ENCODE measurements around the gene SYT5. TPM values are rescaled to one million over a fixed set of nuclear protein-coding genes. Genes with fewer than 3 reads are reported as not detected.

SYT5 gene
- total RNA-seq, 1 experiment from 2014 or later: 2.3 TPM

DNA sequence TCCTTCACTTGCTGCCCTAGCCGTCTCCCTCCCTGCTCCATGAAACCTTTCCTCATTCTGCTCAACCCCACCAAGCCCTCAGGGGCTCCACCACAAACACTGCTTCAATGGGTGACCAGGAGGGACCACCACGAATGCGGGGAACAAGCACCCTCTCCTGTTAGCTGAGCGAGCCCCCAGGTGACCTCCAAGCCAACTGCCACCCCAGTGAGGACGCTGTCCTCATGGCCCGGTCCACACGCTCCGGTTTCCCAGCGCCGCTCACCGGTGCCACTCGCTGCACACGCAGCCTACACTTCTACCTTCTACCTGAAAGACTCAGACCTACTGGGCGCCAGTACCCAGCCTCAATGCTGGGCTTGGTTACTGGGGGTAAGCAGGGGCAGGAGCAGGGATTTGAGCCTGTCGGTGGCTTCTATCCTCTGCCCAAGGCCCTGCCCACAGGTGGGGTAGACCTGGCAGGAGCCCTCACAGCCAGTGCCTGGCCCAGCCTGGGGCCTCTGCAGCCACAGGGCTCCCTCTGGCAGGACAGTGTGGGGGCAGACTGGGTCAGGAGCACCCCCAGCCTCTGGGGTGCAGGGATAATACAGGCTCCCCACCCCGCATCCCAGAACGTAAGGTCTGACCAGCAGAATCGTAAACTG, 49.2 kb upstream of the SYT5 start:
- H3K27me3 ChIP-seq (ENCODE audit: insufficient read depth, low read length): no peaks in the 10 kb centered on the region
- POLR2A ChIA-PET: no interaction called here
- RAD21 ChIA-PET (ENCODE audit: low non-redundant PET in 1 of 2, low total read pairs in 2 of 2, uncharacterized antibody in 2 of 2, unreplicated experiment in 2 of 2): no interaction called here
- no peak overlapping the region for H2AFZ ChIP-seq (ENCODE audit: low read depth, low read length, poor library complexity, severe bottlenecking)
- DNase-seq (ENCODE audit: low read depth, low spot score) (no peak), ATAC-seq (no peak)
- no peaks in the 10 kb centered on the region for H3K9me3 ChIP-seq (ENCODE audit: control insufficient read depth in 1 of 2, insufficient read depth in 1 of 2, low read depth in 1 of 2, low read length in 2 of 2)
- intact Hi-C loops (cut with micrococcal nuclease): no loop called here
- H3K36me3 ChIP-seq (ENCODE audit: control insufficient read depth in 1 of 2, insufficient read depth in 2 of 2, low read length in 2 of 2): peaks cover 4 to 18% of the 10 kb centered on the region in 2 experiments
- peaks cover 2% of the 10 kb centered on the region; the same call in 1 of the 2 replicates for H3K79me2 ChIP-seq (ENCODE audit: insufficient read depth, low read length)
- CTCF ChIA-PET: no interaction called here
- no TSS peak for BruUV-seq (replicated peaks)
- H3K9me2 ChIP-seq (ENCODE audit: insufficient read depth): no peaks in the 10 kb centered on the region
- H4K20me1 ChIP-seq (ENCODE audit: insufficient read depth): no peaks in the 10 kb centered on the region
- H3K4me3 ChIP-seq (replicated peaks in 1 of 2; ENCODE audit: low read depth in 1 of 2, low read length in 2 of 2): no peak overlapping the region
- TF ChIP-seq CBX3 (IDR thresholded peaks at IDR 0.05; ENCODE audit: low read depth) (no peak), EZH2phosphoT487 (IDR thresholded peaks at IDR 0.05; ENCODE audit: borderline replicate concordance) (no peak), JUND (IDR thresholded peaks at IDR 0.05) (no peak), FOSL1 (IDR thresholded peaks at IDR 0.05; ENCODE audit: low read depth) (no peak), RAD21 (IDR thresholded peaks at IDR 0.05; ENCODE audit: low read depth) (no peak), SRF (IDR thresholded peaks at IDR 0.05; ENCODE audit: low read depth) (no peak), ELF1 (IDR thresholded peaks at IDR 0.05; ENCODE audit: borderline replicate concordance, low read depth) (no peak), ATF3 (IDR thresholded peaks at IDR 0.05) (no peak), SIN3A (IDR thresholded peaks at IDR 0.05; ENCODE audit: low read depth) (no peak), EZH2 (IDR thresholded peaks at IDR 0.05) (no peak), POLR2A (IDR thresholded peaks at IDR 0.05; ENCODE audit: borderline replicate concordance, extremely low read depth, insufficient read depth, insufficient read length) (no peak), TCF7L2 (IDR thresholded peaks at IDR 0.05; ENCODE audit: borderline replicate concordance, extremely low read depth, insufficient read depth, insufficient read length) (no peak), MAX (IDR thresholded peaks at IDR 0.05) (no peak), ZNF274 (IDR thresholded peaks at IDR 0.05; ENCODE audit: low read depth, low read length) (no peak), YY1 (IDR thresholded peaks at IDR 0.05; ENCODE audit: extremely low read depth, insufficient replicate concordance, low read depth, low read length) (no peak), CEBPB (IDR thresholded peaks at IDR 0.05; ENCODE audit: low read depth) (no peak), ZFX (IDR thresholded peaks at IDR 0.05) (no peak)
- TF ChIP-seq, protein P1, sequence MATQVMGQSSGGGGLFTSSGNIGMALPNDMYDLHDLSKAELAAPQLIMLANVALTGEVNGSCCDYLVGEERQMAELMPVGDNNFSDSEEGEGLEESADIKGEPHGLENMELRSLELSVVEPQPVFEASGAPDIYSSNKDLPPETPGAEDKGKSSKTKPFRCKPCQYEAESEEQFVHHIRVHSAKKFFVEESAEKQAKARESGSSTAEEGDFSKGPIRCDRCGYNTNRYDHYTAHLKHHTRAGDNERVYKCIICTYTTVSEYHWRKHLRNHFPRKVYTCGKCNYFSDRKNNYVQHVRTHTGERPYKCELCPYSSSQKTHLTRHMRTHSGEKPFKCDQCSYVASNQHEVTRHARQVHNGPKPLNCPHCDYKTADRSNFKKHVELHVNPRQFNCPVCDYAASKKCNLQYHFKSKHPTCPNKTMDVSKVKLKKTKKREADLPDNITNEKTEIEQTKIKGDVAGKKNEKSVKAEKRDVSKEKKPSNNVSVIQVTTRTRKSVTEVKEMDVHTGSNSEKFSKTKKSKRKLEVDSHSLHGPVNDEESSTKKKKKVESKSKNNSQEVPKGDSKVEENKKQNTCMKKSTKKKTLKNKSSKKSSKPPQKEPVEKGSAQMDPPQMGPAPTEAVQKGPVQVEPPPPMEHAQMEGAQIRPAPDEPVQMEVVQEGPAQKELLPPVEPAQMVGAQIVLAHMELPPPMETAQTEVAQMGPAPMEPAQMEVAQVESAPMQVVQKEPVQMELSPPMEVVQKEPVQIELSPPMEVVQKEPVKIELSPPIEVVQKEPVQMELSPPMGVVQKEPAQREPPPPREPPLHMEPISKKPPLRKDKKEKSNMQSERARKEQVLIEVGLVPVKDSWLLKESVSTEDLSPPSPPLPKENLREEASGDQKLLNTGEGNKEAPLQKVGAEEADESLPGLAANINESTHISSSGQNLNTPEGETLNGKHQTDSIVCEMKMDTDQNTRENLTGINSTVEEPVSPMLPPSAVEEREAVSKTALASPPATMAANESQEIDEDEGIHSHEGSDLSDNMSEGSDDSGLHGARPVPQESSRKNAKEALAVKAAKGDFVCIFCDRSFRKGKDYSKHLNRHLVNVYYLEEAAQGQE (IDR thresholded peaks at IDR 0.05; ENCODE audit: low read depth): no peak
- no peak overlapping the region for H3K9ac ChIP-seq (ENCODE audit: low read length)
- no peak overlapping the region for H3K4me2 ChIP-seq (ENCODE audit: low read length)
- no peak overlapping the region for H3K27ac ChIP-seq (ENCODE audit: low read depth, low read length)
- no peaks in the 10 kb centered on the region for H3K4me1 ChIP-seq (ENCODE audit: control insufficient read depth in 1 of 2, insufficient read depth in 2 of 2, low read length in 2 of 2)
